Ectodermal cell (in vitro differentiated cells): ENCODE data around the gene HTRA2.

Experiments used
- H3K27ac ChIP-seq: 2 replicates; pipeline ENCODE4 v1.7.0; 2013; ENCODE audit warnings: mild to moderate bottlenecking, low read depth, low read length; ENCODE audit not compliant: insufficient read depth, poor library complexity, severe bottlenecking
- H3K27me3 ChIP-seq: 2 replicates; pipeline ENCODE4 v1.7.0; 2013; ENCODE audit warnings: mild to moderate bottlenecking, low read length; ENCODE audit not compliant: insufficient read depth, control insufficient read depth, poor library complexity, severe bottlenecking
- H3K36me3 ChIP-seq: one replicate; pipeline ENCODE4 v1.7.0; 2013; ENCODE audit warnings: low read length; ENCODE audit not compliant: control insufficient read depth, insufficient read depth
- H3K4me1 ChIP-seq: one replicate; pipeline ENCODE4 v1.7.0; 2013; ENCODE audit warnings: low read length; ENCODE audit not compliant: control insufficient read depth, insufficient read depth
- H3K4me3 ChIP-seq: 2 replicates; pipeline ENCODE4 v1.7.0; 2013; ENCODE audit warnings: low read depth, low read length, control low read depth; ENCODE audit not compliant: insufficient read depth
- H3K9me3 ChIP-seq: 2 replicates; pipeline ENCODE4 v1.7.0; 2013; ENCODE audit warnings: mild to moderate bottlenecking, low read length, moderate library complexity; ENCODE audit not compliant: control insufficient read depth
- WGBS, 2 experiments: methylation state at CpG; one replicate each; pipeline ENCODE4 v1.1.7; 2013; ENCODE audit warnings: missing lambda C conversion rate in 2 of 2; 5-methylcytosine and 5-hydroxymethylcytosine counted together

HTRA2 gene

DNA sequence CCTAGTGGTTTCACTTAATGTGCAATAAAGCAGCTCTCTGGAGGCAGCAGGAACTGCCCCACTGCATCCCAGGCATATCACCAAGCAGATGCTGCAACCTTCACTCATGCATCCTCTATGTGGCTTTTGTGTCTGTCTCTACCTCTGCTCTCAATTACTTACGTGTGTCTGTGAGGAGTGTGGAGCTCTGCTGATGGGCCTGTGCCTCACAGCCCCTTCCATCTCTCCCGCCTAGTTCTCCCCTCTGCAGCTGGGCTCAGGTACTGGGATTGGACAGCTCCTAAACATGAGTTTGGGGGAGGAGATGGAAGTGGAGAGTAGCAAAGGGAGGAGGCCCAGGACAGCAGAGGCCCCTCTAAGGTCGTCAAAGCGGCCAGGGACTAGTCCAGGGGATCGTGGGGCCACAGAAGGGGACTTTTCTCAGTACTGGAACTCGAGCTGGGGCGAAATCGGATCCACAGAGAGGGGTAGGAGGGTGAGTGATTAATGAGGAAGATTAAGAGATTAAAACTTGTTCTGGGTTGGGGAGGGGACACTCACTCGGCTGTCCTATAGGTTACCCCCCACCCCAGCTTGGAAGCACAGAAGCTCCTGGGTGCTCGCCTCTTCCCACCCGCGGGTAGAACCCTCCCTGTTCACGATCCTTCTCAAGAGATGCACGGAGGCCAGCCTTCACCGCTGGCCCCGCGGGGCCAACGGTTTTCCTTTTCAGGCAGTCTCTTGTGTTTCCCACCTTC is 28.2 kb upstream of the HTRA2 start:
- Histone ChIP-seq H3K27me3 (peaks cover 96% of the 10 kb centered on the region), H3K9me3 (no peaks in the 10 kb centered on the region), H3K4me1 (peaks cover 37% of the 10 kb centered on the region), H3K27ac (no peak overlapping the region), H3K36me3 (peaks cover 5% of the 10 kb centered on the region), H3K4me3 (no peak overlapping the region)
- WGBS, 2 experiments, result 37 to 43% methylated on average over 18 of the region's 18 CpGs

DNA sequence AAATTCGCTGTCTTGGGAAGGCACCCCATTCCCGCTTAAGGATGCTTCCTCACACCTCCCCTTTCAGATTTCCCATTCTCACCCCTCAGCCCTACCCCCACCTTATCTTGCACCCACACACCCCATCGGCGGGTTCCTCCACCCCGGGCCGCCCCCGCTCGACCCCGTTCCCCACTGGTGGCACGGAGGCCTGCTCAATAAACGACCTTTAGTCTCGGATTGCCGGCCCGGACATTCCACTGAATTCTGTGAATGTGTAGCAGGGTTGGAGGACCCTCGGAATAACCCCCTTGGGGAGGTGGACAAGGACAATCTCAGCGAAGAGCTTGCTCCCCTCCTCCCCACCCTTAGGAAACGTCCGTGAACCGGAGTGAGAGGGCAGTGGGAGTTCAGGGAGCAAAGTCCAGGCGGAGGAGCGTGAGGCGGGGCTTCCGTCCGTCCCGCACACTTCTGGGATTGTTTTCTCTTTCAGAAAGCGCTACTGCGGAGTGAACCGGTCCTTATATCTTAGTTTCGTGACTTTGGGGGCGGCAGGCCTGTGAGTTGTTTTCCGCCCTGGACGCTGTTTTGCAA is 27.5 kb upstream of the HTRA2 start:
- Histone ChIP-seq H3K27ac (no peak overlapping the region), H3K9me3 (no peaks in the 10 kb centered on the region), H3K36me3 (peaks cover 5% of the 10 kb centered on the region), H3K4me1 (peaks cover 41% of the 10 kb centered on the region), H3K4me3 (peak overlapping the region; percentile 40), H3K27me3 (peaks cover 92% of the 10 kb centered on the region)
- 12 to 13% methylated on average over 32 of the region's 32 CpGs for WGBS, 2 experiments

DNA sequence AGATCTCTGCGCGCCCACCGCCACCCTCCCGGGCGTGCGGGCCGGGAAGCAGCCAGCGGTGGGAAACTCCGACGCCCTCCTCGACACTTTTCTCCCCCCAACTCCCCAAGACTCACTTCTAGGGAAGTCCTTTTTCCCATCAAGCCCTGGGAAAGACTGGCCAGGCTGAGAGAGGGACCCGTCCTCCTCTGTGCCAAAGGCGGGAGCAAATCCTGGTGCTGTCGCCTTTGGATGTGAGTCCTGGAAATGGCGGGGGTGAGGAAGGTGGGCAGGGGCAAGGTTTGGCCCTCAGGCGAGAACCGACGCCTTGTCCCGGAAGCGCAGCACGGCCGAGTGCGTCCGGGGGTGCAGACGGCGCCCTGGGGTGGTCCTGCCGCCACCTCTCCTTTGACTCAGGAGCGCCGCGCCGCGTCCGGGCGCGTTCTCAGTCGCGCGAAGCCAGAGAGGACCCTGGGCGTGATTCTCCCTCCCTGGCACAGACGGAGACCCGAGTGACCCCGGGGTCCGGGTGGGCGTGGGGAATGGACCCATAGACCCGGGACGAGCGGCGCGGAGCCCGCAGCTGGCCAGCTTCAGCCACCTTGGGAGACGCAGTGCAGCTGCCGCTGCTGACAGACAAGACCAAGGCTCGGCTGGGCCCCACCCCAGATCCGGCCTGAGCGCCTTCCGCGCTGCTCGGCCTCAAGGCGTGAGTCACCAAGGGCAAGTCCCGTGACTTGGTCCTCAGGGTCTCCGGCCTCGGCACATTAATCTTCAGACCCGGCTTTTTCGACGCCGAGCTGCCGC is 26.8 kb upstream of the HTRA2 start:
- 2 to 3% methylated on average over 67 of the region's 67 CpGs for WGBS, 2 experiments
- H3K9me3 ChIP-seq, result no peaks in the 10 kb centered on the region
- H3K36me3 ChIP-seq, result peaks cover 5% of the 10 kb centered on the region
- H3K27ac ChIP-seq, result no peak overlapping the region
- peak overlapping the region; percentile 40 for H3K4me3 ChIP-seq
- H3K4me1 ChIP-seq, result peaks cover 41% of the 10 kb centered on the region
- H3K27me3 ChIP-seq, result peaks cover 85% of the 10 kb centered on the region

DNA sequence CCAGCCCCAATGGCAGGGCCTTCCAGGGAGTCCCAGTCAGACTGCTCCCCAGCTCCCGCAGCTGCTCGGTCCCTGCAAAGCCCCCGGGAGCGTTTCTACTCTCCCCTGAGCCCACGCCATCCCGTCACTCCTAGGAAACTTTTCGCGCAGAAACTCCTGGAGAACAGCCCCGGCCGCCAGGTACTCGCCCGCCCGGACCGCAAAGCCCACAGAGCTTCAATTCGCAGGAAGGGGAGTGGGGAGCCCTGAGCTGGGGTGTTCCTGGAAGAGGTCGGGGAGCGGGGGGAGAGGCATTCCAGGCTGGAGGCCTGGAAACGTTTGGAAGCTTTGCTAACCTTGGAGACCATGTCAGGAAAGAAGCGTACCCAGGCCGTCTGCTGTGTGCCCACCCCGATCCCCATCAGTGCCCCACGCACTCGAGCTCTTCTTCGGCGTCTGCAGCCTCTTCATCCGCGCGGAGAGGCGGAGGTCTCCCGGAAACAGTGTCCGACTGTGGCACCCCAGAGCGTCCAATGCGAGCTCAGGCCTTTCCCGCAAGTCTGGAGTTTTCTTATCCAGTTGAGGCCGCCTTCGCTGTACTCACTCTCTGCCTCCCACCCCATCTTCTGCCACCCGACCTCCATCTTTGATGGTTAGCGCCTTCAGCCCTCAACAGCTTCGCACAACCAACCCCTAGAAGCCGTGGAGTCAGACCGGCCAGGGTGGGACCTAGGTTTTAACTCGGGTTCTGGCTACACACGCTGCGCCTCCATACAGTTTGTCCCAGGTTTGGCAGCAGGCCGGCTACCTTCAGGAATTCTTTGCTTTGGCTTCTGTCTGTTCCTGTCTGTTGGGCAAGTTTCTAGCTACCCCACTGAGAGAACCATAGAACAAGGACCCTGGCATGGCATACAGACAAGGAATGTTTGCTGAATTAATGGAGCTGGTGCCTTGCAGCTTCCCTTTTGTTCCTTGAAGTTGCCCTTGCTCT is 25.9 kb upstream of the HTRA2 start:
- Histone ChIP-seq H3K27me3 (peaks cover 85% of the 10 kb centered on the region), H3K27ac (no peak overlapping the region)

DNA sequence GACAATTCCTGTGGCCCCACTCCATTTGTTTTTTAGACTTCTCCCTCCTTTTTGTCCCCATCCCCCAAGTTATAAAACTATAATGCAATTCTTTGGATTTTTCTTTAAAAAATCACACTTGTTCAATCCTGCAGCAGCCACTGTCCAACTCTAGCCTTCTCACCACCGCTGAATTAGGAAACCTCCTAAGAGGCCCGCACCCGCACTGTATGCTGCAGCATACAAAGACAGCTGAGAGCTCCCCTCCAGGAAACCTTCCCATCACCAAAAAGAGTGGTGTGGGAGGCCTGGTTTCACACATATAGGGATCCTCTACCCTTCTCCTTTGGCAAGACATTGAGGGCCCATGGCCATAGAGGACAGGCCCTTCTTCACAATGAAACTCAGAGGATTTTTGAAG is 25.1 kb upstream of the HTRA2 start:
- Histone ChIP-seq H3K27ac (no peak overlapping the region), H3K4me1 (peaks cover 30% of the 10 kb centered on the region), H3K4me3 (no peak overlapping the region), H3K27me3 (peaks cover 85% of the 10 kb centered on the region), H3K36me3 (peaks cover 5% of the 10 kb centered on the region), H3K9me3 (no peaks in the 10 kb centered on the region)
- WGBS, 2 experiments, result 93 to 95% methylated on average over 3 of the region's 3 CpGs

More for the DNA sequence above, 25.9 kb upstream of the HTRA2 start:
- Histone ChIP-seq H3K4me1 (peaks cover 38% of the 10 kb centered on the region), H3K9me3 (no peaks in the 10 kb centered on the region), H3K4me3 (peak overlapping the region; percentile 40), H3K36me3 (peaks cover 5% of the 10 kb centered on the region)
- WGBS, 2 experiments, result 60 to 68% methylated on average over 45 of the region's 45 CpGs

DNA sequence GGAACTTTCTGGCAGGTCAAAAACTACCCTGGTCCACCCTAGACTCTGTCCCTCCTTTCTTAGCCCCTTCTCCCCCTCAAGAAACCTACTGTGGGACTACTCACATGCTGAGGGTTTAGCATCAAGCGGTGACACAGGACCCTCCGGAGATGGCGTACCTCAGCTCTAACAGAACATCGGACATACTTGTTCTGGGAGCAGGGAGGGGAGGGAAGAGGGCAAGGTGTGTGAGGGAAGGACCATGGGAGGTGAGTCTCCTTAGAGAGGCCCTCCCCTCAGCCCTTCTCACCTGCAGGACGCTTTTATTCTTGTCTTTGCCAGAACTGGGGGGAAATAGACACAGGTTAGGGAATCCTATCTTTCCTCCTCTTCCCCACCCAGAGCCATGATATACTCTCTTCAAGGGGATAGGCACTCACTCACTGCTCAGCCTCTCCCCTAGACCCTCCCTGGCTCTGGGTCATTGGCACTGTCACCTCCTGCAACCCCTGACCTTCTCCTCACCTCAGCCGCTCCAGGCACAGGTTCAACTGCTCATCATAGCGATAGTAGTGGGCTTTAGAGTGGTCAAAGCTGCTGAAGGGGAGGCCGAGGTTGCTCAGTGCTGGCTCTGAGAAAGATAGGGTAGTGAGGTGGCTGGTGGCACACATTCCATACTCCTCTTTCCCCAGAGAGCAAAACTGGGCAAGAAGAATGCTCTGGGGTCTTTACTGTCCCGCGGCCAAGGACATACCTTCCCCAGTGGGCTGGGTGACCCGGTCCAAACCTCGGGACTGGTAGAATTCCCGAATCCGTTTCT is 24.1 kb upstream of the HTRA2 start:
- Histone ChIP-seq H3K27ac (no peak overlapping the region), H3K4me3 (no peak overlapping the region), H3K36me3 (peaks cover 5% of the 10 kb centered on the region), H3K4me1 (peaks cover 25% of the 10 kb centered on the region), H3K27me3 (peaks cover 85% of the 10 kb centered on the region), H3K9me3 (no peaks in the 10 kb centered on the region)
- 89 to 94% methylated on average over 14 of the region's 14 CpGs for WGBS, 2 experiments

DNA sequence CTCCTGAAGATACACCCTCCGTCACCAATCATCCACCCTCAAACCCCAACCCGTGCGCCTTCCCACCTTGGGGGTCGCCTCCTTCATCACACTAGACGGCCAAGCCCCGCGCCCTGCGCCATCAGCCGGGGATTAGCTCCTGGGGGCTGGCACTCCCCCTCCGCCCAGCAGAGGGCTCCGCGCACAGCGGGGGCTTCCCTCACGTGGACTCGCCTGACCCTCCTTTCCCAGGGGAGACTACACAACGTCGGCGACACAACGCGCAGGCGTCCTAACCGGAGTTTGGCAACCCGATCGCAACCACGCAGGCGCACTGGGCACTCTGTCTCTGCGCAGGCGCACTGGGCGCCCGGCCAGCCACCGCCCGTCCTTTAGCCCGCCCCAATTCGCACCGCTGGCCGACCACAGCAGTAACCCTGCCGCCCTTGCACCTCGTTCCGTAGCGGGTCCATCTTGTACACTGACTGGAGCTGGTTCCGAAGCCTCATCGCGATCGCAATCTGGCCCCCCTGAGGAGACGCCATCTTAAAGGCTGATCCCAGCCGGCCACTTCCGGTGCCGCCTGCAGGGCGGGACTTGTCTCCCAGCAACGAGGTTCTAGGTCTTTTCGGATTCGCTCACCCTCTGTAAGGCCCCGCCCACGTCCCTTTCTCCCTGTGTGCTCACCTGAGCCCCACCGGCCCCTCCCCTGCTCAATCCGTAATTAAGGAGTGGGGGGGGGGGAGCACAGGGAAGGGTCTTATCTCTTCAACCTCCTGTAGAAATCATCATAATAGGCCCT is 22.4 kb upstream of the HTRA2 start, which contains the start of gene PCGF1:
TSS of gene PCGF1 (minus strand) at position 551 of the 781 bp plus-strand sequence. CDS start at position 524, 27 bp downstream.
- Histone ChIP-seq H3K27ac (peak within 1 kb of the TSS; percentile 17), H3K27me3 (peaks cover 85% of the 10 kb centered on the region), H3K4me3 (peak within 1 kb of the TSS; percentile 52), H3K36me3 (peaks cover 5% of the 10 kb centered on the region), H3K9me3 (no peaks in the 10 kb centered on the region), H3K4me1 (peaks cover 15% of the 10 kb centered on the region)
- WGBS, 2 experiments, result 0% methylated on average over 54 to 56 of the region's 56 CpGs

DNA sequence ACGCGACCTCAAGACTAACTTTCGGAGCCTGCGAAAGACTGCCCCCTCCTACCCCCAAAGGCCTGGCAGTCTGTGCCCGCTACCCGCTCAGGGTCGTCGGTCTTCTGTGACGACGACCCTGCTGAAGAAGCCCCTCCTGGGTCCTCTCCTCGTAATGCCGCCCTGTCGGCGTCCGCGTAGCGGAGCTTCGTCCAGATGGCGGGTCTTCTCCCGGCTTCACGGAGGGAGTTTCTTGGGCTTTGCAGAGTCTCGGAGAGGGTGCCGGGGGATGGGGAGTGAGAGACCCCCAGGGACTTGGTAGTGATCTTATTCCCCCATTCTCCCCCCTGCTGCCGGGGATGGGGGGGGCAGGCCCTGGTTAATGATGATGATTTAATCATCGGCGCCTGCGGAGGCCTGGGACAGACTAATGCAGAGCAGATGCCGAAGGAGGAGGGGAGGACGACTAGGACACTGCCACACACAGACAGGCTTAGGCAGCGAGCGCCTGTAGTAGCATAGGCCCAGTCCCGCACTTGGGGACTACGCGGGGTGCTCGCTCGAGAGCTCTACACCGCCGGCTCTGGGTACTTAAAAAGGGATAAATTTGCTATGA is 21.7 kb upstream of the HTRA2 start:
- 5% methylated on average over 36 to 38 of the region's 38 CpGs for WGBS, 2 experiments
- H3K27me3 ChIP-seq, result peaks cover 85% of the 10 kb centered on the region
- H3K4me3 ChIP-seq, result peak overlapping the region; percentile 52
- no peak overlapping the region for H3K27ac ChIP-seq
- H3K9me3 ChIP-seq, result no peaks in the 10 kb centered on the region
- peaks cover 5% of the 10 kb centered on the region for H3K36me3 ChIP-seq
- H3K4me1 ChIP-seq, result peaks cover 8% of the 10 kb centered on the region
